K562 (cell line): ENCODE results near the gene BAIAP2. TPM values are rescaled to one million over a fixed set of nuclear protein-coding genes. Genes with fewer than 3 reads are reported as not detected.
A peak's percentile ranks its signal among the peaks of the same experiment; 100 is the strongest.

ENCODE experiments used
- ATAC-seq: fragments of 200-7000 bp; cut with Tn5 transposase; 3 replicates; pipeline ENCODE4 v1.9.1; 2020; ENCODE audit warnings: moderate library complexity
- BruUV-seq: library from RNA; stranded (reverse); fragments of 400-500 nt; replicated peaks from 2 replicates; lab custom pipeline; 2021; lab: Mats Ljungman, UMichigan
- CTCF ChIA-PET: fragments of 300-600 bp; formaldehyde crosslinking; extraction: SDS; loops from one replicate; lab custom pipeline; 2021; ENCODE audit warnings: low intra/inter-chr PET ratio; lab: Yijun Ruan, JAX
- POLR2A ChIA-PET: fragments of 300-600, 350-650 bp; sonication (Branson Sonifier 250); formaldehyde crosslinking; extraction: SDS; loops from one replicate; lab custom pipeline; 2021; ENCODE audit warnings: antibody characterized with exemption, inconsistent platforms; lab: Yijun Ruan, JAX
- DNase-seq, 4 experiments: peaks; one replicate each; pipeline versions ENCODE4 v3.0.0 to v3.0.0-alpha.2; 2011 to 2018; ENCODE audit warnings: low spot score in 3 of 4, mixed read lengths in 3 of 4; ENCODE audit errors: extremely low read depth in 1 of 4
- FAIRE-seq: peaks from 2 replicates; lab custom pipeline; 2011; peaks lifted over from hg19 to GRCh38; lab: Jason Lieb, UNC
- H2AFZ ChIP-seq: 2 replicates; pipeline ENCODE4 v1.6.0; 2011; ENCODE audit warnings: low read depth, low read length, control low read depth, inconsistent platforms
- H3K27ac ChIP-seq: fragments of 200-600 bp; 3 replicates; pipeline ENCODE4 v1.8.0; 2011; ENCODE audit warnings: low read depth, mild to moderate bottlenecking, control low read depth, inconsistent platforms, low read length, moderate library complexity, mixed read lengths; ENCODE audit errors: extremely low read depth
- H3K27me3 ChIP-seq, 2 experiments: fragments of 300-600 bp in 1 of 2; 2 replicates in 1 of 2; 3 replicates in 1 of 2; pipeline versions ENCODE4 v1.6.0 to v1.8.0; 2011; ENCODE audit warnings: inconsistent platforms in 2 of 2, low read length in 2 of 2, mild to moderate bottlenecking in 1 of 2, mixed read lengths in 1 of 2, moderate library complexity in 1 of 2; ENCODE audit not compliant: control insufficient read depth in 2 of 2, insufficient read depth in 2 of 2
- H3K36me3 ChIP-seq: fragments of 300-600 bp; 3 replicates; pipeline ENCODE4 v1.8.0; 2011; ENCODE audit warnings: mild to moderate bottlenecking, low read length, inconsistent platforms; ENCODE audit not compliant: control insufficient read depth, insufficient read depth
- H3K4me1 ChIP-seq, 2 experiments: fragments of 200-600 bp in 1 of 2; replicated peaks in 1 of 2; 2 replicates in 1 of 2; 3 replicates in 1 of 2; pipeline versions ENCODE4 v1.5.1 to v1.8.0; 2011; ENCODE audit warnings: inconsistent platforms in 2 of 2, low read length in 2 of 2, mild to moderate bottlenecking in 1 of 2, mixed read lengths in 1 of 2, moderate library complexity in 1 of 2; ENCODE audit not compliant: control insufficient read depth in 2 of 2, insufficient read depth in 2 of 2
- H3K4me2 ChIP-seq: 2 replicates; pipeline ENCODE4 v1.6.1; 2011; ENCODE audit warnings: low read length, control low read depth, inconsistent platforms, mixed read lengths; ENCODE audit not compliant: insufficient read depth
- H3K4me3 ChIP-seq: fragments of 200-600 bp; sonication (generic), shearing (Covaris generic); 2 replicates; pipeline ENCODE4 v1.5.1; 2016; ENCODE audit warnings: control low read depth, inconsistent platforms
- H3K79me2 ChIP-seq: fragments of 200-600 bp; 3 replicates; pipeline ENCODE4 v1.8.0; 2011; ENCODE audit warnings: low read length, inconsistent platforms; ENCODE audit not compliant: control insufficient read depth, insufficient read depth
- H3K9ac ChIP-seq, 2 experiments: 2 replicates each; pipeline versions ENCODE4 v1.6.0 to v1.6.1; 2011; ENCODE audit warnings: low read depth in 2 of 2, low read length in 2 of 2, control low read depth in 1 of 2, inconsistent platforms in 1 of 2, mild to moderate bottlenecking in 1 of 2, mixed read lengths in 1 of 2; ENCODE audit not compliant: insufficient read depth in 1 of 2
- H3K9me1 ChIP-seq: one replicate; pipeline ENCODE4 v1.6.0; 2011; ENCODE audit warnings: inconsistent platforms, mild to moderate bottlenecking, low read length, moderate library complexity; ENCODE audit not compliant: control insufficient read depth, insufficient read depth
- H3K9me3 ChIP-seq: replicated peaks from 2 replicates; pipeline ENCODE4 v1.5.1; 2011; ENCODE audit warnings: low read depth, low read length, inconsistent platforms; ENCODE audit not compliant: control insufficient read depth, insufficient read depth
- H4K20me1 ChIP-seq: replicated peaks from 2 replicates; pipeline ENCODE4 v1.6.1; 2011; ENCODE audit warnings: low read length, inconsistent platforms, mixed read lengths; ENCODE audit not compliant: control insufficient read depth, insufficient read depth
- CBX5 ChIP-seq: IDR thresholded peaks from 2 replicates; pipeline ENCODE4 v1.6.1; 2014; ENCODE audit warnings: low read depth, borderline replicate concordance
- OTX1 ChIP-seq: fragments of 450-650 bp; formaldehyde crosslinking; IDR thresholded peaks from 2 replicates; pipeline ENCODE4 v1.4.0; 2022; ENCODE audit warnings: mild to moderate bottlenecking
- RBFOX2 ChIP-seq: fragments of 200-400 bp; formaldehyde crosslinking; IDR thresholded peaks from 2 replicates; pipeline ENCODE4 v1.6.1; 2017; ENCODE audit warnings: low read depth, mild to moderate bottlenecking, low read length, moderate library complexity
- TGIF2 ChIP-seq: sonication (generic); formaldehyde crosslinking; IDR thresholded peaks from 2 replicates; pipeline ENCODE4 v1.8.1; 2022; ENCODE audit warnings: mild to moderate bottlenecking, missing genetic modification reagents, moderate library complexity
- ZNF232 ChIP-seq: sonication (generic); formaldehyde crosslinking; IDR thresholded peaks from 2 replicates; pipeline ENCODE4 v1.8.0; 2022; ENCODE audit warnings: mild to moderate bottlenecking, missing genetic modification reagents
- ZNF347 ChIP-seq: fragments of 450-650 bp; formaldehyde crosslinking; IDR thresholded peaks from 2 replicates; pipeline ENCODE4 v1.4.0; 2020; ENCODE audit warnings: low read depth, mild to moderate bottlenecking, moderate library complexity
- WGBS: fragments of 100-300 bp; shearing (Covaris generic); methylation state at CpG from one replicate; pipeline ENCODE4 v1.1.6; 2016; ENCODE audit warnings: low coverage, mixed read lengths; ENCODE audit not compliant: insufficient coverage; ENCODE audit errors: missing lambda C conversion rate; 5-methylcytosine and 5-hydroxymethylcytosine counted together
- in situ Hi-C: fragments of 300-500 bp; cut with MboI; formaldehyde crosslinking; loops from 4 replicates; pipeline ENCODE4 v1.15.0; 2018; ENCODE audit warnings: inconsistent platforms, mixed read lengths
- intact Hi-C: fragments of 100-400 bp; cut with micrococcal nuclease; formaldehyde crosslinking; loops from 2 replicates; pipeline ENCODE4 v1.14.2; 2022
- polyA plus RNA-seq, 8 experiments: library from polyadenylated mRNA; depleted of rRNA in 4 of 8; stranded (reverse) in 5 of 8; unstranded in 3 of 8; fragments of >200 nt; fragmentation: Nextera tagmentation in 2 of 8; fragmentation: Illumina TruSeq in 1 of 8; extraction: Ambion mirVana in 2 of 8; extraction: Trizol in 1 of 8; gene quantifications; 2 replicates each; pipeline versions ENCODE4 v1.2.1 to v1.2.3, GENCODE V29; 2011 to 2014; ENCODE audit warnings: inconsistent platforms in 1 of 8, missing spikeins in 1 of 8
- total RNA-seq, 7 experiments: library from RNA; depleted of rRNA in 6 of 7; stranded (reverse); fragments of >200 nt in 6 of 7; fragmentation: Illumina TruSeq in 2 of 7; extraction: Trizol in 2 of 7; gene quantifications; 2 replicates each; pipeline versions ENCODE4 v1.2.1 to v1.2.3, GENCODE V29; 2011 to 2021; ENCODE audit warnings: low replicate concordance in 1 of 7
- TF ChIP-seq, protein P1 (sequence below): IDR thresholded peaks from 2 replicates; pipeline ENCODE4 v1.6.1; 2014; ENCODE audit warnings: antibody characterized with exemption
- TF ChIP-seq, protein P2 (sequence below): sonication (generic); formaldehyde crosslinking; IDR thresholded peaks from 2 replicates; pipeline ENCODE4 v1.8.0; 2023; ENCODE audit warnings: missing genetic modification reagents, mild to moderate bottlenecking, borderline replicate concordance

Gene BAIAP2
- total and polyA plus RNA-seq, 9 of the 15 experiments (the other 6 are each of a cell fraction or from before 2014, with no cell fraction given), result 2.3 to 51.6 (median 18.4) TPM

DNA sequence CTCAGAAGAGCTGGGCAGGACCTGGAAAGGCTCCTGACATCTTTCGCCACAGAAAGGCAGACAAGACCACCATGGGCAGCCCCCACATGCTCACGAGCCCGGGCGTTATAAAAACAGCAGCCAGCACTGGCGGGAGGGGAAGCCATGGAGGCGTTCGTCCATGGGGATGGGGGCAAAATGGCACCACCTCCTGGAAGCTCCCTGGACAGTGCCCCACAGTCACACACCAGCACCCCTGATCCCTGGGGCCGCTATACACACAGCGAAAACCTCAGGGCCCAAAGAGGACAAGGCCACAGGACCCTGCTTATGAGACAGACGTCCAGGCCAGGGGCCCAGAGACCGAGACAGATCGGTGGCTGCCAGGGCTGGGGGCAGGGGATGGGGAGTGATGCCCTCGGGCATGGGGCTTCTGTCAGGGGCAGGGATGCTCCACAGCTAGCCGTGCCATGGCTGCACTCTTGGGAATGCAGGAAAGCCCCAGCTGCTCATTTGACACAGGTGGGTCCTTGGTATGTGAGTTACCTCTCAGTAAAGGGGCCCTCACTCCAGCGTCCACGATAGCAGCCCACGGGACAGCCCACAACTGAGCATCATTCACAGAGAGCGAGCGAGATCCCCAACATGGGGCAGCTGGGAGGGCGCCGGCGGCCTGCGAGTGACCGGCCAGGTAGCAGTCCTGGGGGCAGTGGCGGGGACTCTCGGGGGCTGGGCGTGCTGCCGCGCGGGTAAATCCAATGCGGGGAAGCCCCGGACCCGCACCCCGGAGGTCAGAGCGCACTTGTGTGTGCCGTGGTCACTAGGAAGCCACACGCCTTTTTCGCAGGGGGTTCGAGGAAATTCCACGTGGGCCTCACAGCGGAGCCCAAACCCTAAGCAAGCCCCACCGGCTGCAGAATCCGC is 124.0 kb downstream of the BAIAP2 start:
- no TSS peak for BruUV-seq
- H3K27ac ChIP-seq, result no peak overlapping the region
- H3K9ac ChIP-seq, result peak overlapping the region in 1 of 2 experiments; percentile 50; a peak in 1 of 4 replicates
- FAIRE-seq, result no peak
- H3K79me2 ChIP-seq, result no peaks in the 10 kb centered on the region
- intact Hi-C loops (no loop called here), in situ Hi-C loops (no loop called here)
- no peak for DNase-seq
- CTCF ChIA-PET, result interaction anchor here (0.7 kb wide), 1 partner anchor 96 kb away, joined by 3 read pairs; no protein-coding TSS in a partner anchor
- ATAC-seq, result no peak
- no peaks in the 10 kb centered on the region for H3K36me3 ChIP-seq
- no peaks in the 10 kb centered on the region for H3K9me1 ChIP-seq
- H3K4me1 ChIP-seq, result peaks cover 0 to 66% of the 10 kb centered on the region in 2 experiments; a peak in 2 of 5 replicates
- no peak overlapping the region for H3K4me3 ChIP-seq
- H3K27me3 ChIP-seq, result peaks cover 37 to 87% of the 10 kb centered on the region in 2 experiments; a peak in 4 of 5 replicates
- POLR2A ChIA-PET, result no interaction called here
- no peaks in the 10 kb centered on the region for H4K20me1 ChIP-seq
- no peaks in the 10 kb centered on the region for H3K9me3 ChIP-seq
- TF ChIP-seq CBX5 (no peak), TGIF2 (CRISPR knock-in tag) (no peak), OTX1 (no peak), ZNF232 (no peak), RBFOX2 (no peak), ZNF347 (CRISPR knock-in tag) (no peak)
- TF ChIP-seq, protein P1, sequence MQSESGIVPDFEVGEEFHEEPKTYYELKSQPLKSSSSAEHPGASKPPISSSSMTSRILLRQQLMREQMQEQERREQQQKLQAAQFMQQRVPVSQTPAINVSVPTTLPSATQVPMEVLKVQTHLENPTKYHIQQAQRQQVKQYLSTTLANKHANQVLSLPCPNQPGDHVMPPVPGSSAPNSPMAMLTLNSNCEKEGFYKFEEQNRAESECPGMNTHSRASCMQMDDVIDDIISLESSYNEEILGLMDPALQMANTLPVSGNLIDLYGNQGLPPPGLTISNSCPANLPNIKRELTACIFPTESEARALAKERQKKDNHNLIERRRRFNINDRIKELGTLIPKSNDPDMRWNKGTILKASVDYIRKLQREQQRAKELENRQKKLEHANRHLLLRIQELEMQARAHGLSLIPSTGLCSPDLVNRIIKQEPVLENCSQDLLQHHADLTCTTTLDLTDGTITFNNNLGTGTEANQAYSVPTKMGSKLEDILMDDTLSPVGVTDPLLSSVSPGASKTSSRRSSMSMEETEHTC, result no peak
- TF ChIP-seq, protein P2, sequence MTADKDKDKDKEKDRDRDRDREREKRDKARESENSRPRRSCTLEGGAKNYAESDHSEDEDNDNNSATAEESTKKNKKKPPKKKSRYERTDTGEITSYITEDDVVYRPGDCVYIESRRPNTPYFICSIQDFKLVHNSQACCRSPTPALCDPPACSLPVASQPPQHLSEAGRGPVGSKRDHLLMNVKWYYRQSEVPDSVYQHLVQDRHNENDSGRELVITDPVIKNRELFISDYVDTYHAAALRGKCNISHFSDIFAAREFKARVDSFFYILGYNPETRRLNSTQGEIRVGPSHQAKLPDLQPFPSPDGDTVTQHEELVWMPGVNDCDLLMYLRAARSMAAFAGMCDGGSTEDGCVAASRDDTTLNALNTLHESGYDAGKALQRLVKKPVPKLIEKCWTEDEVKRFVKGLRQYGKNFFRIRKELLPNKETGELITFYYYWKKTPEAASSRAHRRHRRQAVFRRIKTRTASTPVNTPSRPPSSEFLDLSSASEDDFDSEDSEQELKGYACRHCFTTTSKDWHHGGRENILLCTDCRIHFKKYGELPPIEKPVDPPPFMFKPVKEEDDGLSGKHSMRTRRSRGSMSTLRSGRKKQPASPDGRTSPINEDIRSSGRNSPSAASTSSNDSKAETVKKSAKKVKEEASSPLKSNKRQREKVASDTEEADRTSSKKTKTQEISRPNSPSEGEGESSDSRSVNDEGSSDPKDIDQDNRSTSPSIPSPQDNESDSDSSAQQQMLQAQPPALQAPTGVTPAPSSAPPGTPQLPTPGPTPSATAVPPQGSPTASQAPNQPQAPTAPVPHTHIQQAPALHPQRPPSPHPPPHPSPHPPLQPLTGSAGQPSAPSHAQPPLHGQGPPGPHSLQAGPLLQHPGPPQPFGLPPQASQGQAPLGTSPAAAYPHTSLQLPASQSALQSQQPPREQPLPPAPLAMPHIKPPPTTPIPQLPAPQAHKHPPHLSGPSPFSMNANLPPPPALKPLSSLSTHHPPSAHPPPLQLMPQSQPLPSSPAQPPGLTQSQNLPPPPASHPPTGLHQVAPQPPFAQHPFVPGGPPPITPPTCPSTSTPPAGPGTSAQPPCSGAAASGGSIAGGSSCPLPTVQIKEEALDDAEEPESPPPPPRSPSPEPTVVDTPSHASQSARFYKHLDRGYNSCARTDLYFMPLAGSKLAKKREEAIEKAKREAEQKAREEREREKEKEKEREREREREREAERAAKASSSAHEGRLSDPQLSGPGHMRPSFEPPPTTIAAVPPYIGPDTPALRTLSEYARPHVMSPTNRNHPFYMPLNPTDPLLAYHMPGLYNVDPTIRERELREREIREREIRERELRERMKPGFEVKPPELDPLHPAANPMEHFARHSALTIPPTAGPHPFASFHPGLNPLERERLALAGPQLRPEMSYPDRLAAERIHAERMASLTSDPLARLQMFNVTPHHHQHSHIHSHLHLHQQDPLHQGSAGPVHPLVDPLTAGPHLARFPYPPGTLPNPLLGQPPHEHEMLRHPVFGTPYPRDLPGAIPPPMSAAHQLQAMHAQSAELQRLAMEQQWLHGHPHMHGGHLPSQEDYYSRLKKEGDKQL (CRISPR knock-in tag), result no peak
- 16% methylated on average over 41 of the region's 43 CpGs for WGBS
- no peak overlapping the region for H3K4me2 ChIP-seq
- H2AFZ ChIP-seq, result no peak overlapping the region
